ENCODE data around the gene PPM1B. TPM values are rescaled to one million over a fixed set of nuclear protein-coding genes. Genes with fewer than 3 reads are reported as not detected.
A peak's percentile ranks its signal among the peaks of the same experiment; 100 is the strongest.

PPM1B gene
- total and polyA plus RNA-seq, 2 of the 4 experiments (the other 2 are of a cell fraction), result 13.4 to 14.7 TPM

DNA sequence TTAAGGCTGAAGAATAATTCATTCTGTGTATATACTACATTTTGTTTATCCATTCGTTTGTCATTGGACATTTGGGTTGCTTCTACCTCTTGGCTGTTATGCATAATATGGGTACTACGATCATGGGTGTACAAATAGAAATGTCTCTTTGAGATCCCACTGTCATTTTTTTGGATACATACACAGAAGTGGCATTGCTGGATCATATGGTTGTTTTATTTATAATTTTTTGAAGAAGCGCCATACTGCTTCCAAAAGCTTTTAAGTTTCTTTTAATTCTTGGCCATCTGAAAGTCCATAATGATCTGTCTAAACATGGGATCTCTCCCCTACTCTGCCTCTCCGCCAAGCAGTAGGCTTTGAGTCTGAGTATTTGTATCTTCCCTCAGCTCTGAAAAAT is 18.6 kb downstream of the PPM1B start:
- ChIA-PET POLR2A (ENCODE audit: unreplicated experiment) (interaction anchor here (1.0 kb wide), 1 partner anchor 11 kb away, joined by 13 read pairs; no protein-coding TSS in a partner anchor), CTCF (no interaction called here)
- TF ChIP-seq RAD21 (IDR thresholded peaks at IDR 0.05; ENCODE audit: low read length) (no peak), NFE2L2 (IDR thresholded peaks at IDR 0.05; ENCODE audit: low read depth, low read length) (no peak), SMC3 (IDR thresholded peaks at IDR 0.05; ENCODE audit: low read depth, low read length) (no peak), MXI1 (IDR thresholded peaks at IDR 0.05; ENCODE audit: borderline replicate concordance, low read depth, low read length) (no peak), POLR2A (IDR thresholded peaks at IDR 0.05; ENCODE audit: low read depth, low read length) (no peak), RFX5 (IDR thresholded peaks at IDR 0.05; ENCODE audit: low read depth, low read length) (no peak), BHLHE40 (IDR thresholded peaks at IDR 0.05; ENCODE audit: low read depth, low read length) (no peak), MAZ (IDR thresholded peaks at IDR 0.05; ENCODE audit: borderline replicate concordance, low read depth, low read length) (no peak), RCOR1 (IDR thresholded peaks at IDR 0.05; ENCODE audit: insufficient replicate concordance, low read length) (no peak), FOS (IDR thresholded peaks at IDR 0.05; ENCODE audit: low read depth, low read length) (no peak), MAFK (IDR thresholded peaks at IDR 0.05; ENCODE audit: low read depth, low read length) (no peak), CHD1 (IDR thresholded peaks at IDR 0.05; ENCODE audit: low read depth, low read length) (no peak)
- TF ChIP-seq, protein P1, sequence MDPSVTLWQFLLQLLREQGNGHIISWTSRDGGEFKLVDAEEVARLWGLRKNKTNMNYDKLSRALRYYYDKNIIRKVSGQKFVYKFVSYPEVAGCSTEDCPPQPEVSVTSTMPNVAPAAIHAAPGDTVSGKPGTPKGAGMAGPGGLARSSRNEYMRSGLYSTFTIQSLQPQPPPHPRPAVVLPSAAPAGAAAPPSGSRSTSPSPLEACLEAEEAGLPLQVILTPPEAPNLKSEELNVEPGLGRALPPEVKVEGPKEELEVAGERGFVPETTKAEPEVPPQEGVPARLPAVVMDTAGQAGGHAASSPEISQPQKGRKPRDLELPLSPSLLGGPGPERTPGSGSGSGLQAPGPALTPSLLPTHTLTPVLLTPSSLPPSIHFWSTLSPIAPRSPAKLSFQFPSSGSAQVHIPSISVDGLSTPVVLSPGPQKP (IDR thresholded peaks at IDR 0.05; ENCODE audit: borderline replicate concordance, low read depth, low read length), result no peak
- Histone ChIP-seq H3K27me3 (ENCODE audit: control insufficient read depth, insufficient read depth, low read length) (no peaks in the 10 kb centered on the region), H4K20me1 (ENCODE audit: insufficient read depth, low read length) (peaks cover 30% of the 10 kb centered on the region; the same call in 1 of the 2 replicates), H4K5ac (ENCODE audit: low read depth, low read length) (no peak overlapping the region), H3K79me1 (ENCODE audit: low read depth in 1 of 2, low read length in 2 of 2) (peaks cover 14 to 58% of the 10 kb centered on the region in 2 experiments), H3K56ac (ENCODE audit: extremely low read depth, insufficient read depth, low read length) (no peak overlapping the region), H2BK5ac (ENCODE audit: low read depth, low read length, poor library complexity, severe bottlenecking) (peak overlapping the region; percentile 18), H4K91ac (ENCODE audit: insufficient read depth, low read depth, low read length) (no peak overlapping the region), H3K27ac (ENCODE audit: insufficient read depth, low read length) (no peak overlapping the region), H3K36me3 (ENCODE audit: control insufficient read depth, insufficient read depth, low read length) (no peaks in the 10 kb centered on the region), H3K4me1 (ENCODE audit: control insufficient read depth, insufficient read depth, low read length) (no peaks in the 10 kb centered on the region), H3K9ac (ENCODE audit: low read depth, low read length) (no peak overlapping the region), H2AK5ac (ENCODE audit: low read depth, low read length) (no peak overlapping the region), H3K4me3 (ENCODE audit: insufficient read depth, low read depth, low read length) (no peak overlapping the region), H3K4me2 (ENCODE audit: low read depth, low read length) (no peak overlapping the region), H3K9me1 (ENCODE audit: insufficient read depth, low read length) (no peaks in the 10 kb centered on the region), H3K9me3 (ENCODE audit: control insufficient read depth, insufficient read depth, low read length) (no peaks in the 10 kb centered on the region), H2AFZ (replicated peaks; ENCODE audit: low read length, poor library complexity) (no peak overlapping the region), H3K4ac (ENCODE audit: low read depth, low read length) (no peak overlapping the region), H2BK20ac (ENCODE audit: low read depth, low read length) (no peak overlapping the region), H4K8ac (ENCODE audit: low read depth in 2 of 2, low read length in 2 of 2) (no peak overlapping the region), H2BK120ac (ENCODE audit: low read depth, low read length) (no peak overlapping the region), H2BK15ac (ENCODE audit: low read depth, low read length) (no peak overlapping the region), H3K18ac (ENCODE audit: low read depth, low read length) (no peak overlapping the region; the same call in 1 of the 2 replicates), H3K23ac (ENCODE audit: low read depth, low read length) (no peak overlapping the region), H3K14ac (replicated peaks; ENCODE audit: low read depth, low read length) (no peak overlapping the region), H2AK9ac (replicated peaks; ENCODE audit: low read depth, low read length, poor library complexity) (no peak overlapping the region)
- ATAC-seq (ENCODE audit: low read depth) (no peak), DNase-seq (no peak)
- BruUV-seq (replicated peaks), result no TSS peak
- intact Hi-C loops (cut with micrococcal nuclease) (loop anchor here (1.0 kb wide), 1 partner anchor 46 kb away; no protein-coding TSS in a partner anchor), in situ Hi-C loops (cut with MboI; ENCODE audit: low sequenced_read_pairs) (no loop called here), dilution Hi-C loops (cut with HindIII; ENCODE audit: low sequenced_read_pairs, unreplicated experiment) (no loop called here)
- no CpG with 5 or more reads among the region's 4 CpGs for WGBS, 2 experiments (ENCODE audit: extremely low coverage in 2 of 2, insufficient read length in 1 of 2)

Measured in IMR-90 (cell line).